Progenitor cell of endocrine pancreas (in vitro differentiated cells): ENCODE results near the gene KCNIP1. TPM values are rescaled to one million over a fixed set of nuclear protein-coding genes. Genes with fewer than 3 reads are reported as not detected.
A peak's percentile ranks its signal among the peaks of the same experiment; 100 is the strongest.

ENCODE experiments used
- DNase-seq: peaks from one replicate; pipeline ENCODE4 v3.0.0; 2021; ENCODE audit warnings: low spot score; ENCODE audit not compliant: unreplicated experiment
- H3K27ac Mint-ChIP-seq: 2 replicates; pipeline ENCODE4 v1.8.0; 2021; ENCODE audit warnings: mild to moderate bottlenecking, moderate library complexity, mixed read lengths
- H3K27me3 Mint-ChIP-seq: 2 replicates; pipeline ENCODE4 v1.8.0; 2021; ENCODE audit warnings: mixed read lengths
- H3K36me3 Mint-ChIP-seq: 2 replicates; pipeline ENCODE4 v1.8.0; 2022; ENCODE audit warnings: mixed read lengths; ENCODE audit not compliant: insufficient read depth
- H3K4me1 Mint-ChIP-seq: 2 replicates; pipeline ENCODE4 v1.8.0; 2021; ENCODE audit warnings: low read depth, mixed read lengths
- H3K4me3 Mint-ChIP-seq: 2 replicates; pipeline ENCODE4 v1.8.0; 2021; ENCODE audit warnings: low read depth, mild to moderate bottlenecking, moderate library complexity, mixed read lengths
- H3K9me3 Mint-ChIP-seq: 2 replicates; pipeline ENCODE4 v1.8.0; 2021; ENCODE audit warnings: low read depth, mixed read lengths
- CTCF ChIP-seq: fragments of 200-600 bp; sonication (generic); IDR thresholded peaks from one replicate; pipeline ENCODE4 v1.5.0; 2021; ENCODE audit warnings: antibody characterized with exemption, mild to moderate bottlenecking; ENCODE audit not compliant: unreplicated experiment
- total RNA-seq: library from RNA; stranded (reverse); gene quantifications from 2 replicates; pipeline ENCODE4 v1.2.1, GENCODE V29; 2021

The KCNIP1 gene
- total RNA-seq, 1 donor from 2014 or later, result 18.2 TPM

GRCh38 chr5:170737591-170737990 lies 233.8 kb downstream of the KCNIP1 start:
- Mint-ChIP-seq H3K27ac (no peak overlapping the region), H3K4me1 (no peaks in the 10 kb centered on the region), H3K4me3 (no peak overlapping the region), H3K27me3 (peaks cover 27% of the 10 kb centered on the region), H3K9me3 (peaks cover 10% of the 10 kb centered on the region), H3K36me3 (peaks cover 18% of the 10 kb centered on the region)
- no peak for TF ChIP-seq CTCF
- no peak for DNase-seq

- DNase-seq, result no peak
- H3K27me3 Mint-ChIP-seq, result peaks cover 30% of the 10 kb centered on the region
Observed at GRCh38 chr5:170738840-170739239, 235.0 kb downstream of the KCNIP1 start.

GRCh38 chr5:170739446-170739845 lies 235.6 kb downstream of the KCNIP1 start:
- Mint-ChIP-seq H3K9me3 (peaks cover 10% of the 10 kb centered on the region), H3K4me1 (no peaks in the 10 kb centered on the region), H3K36me3 (peaks cover 16% of the 10 kb centered on the region), H3K27me3 (peaks cover 36% of the 10 kb centered on the region), H3K27ac (no peak overlapping the region), H3K4me3 (no peak overlapping the region)
- DNase-seq, result no peak
- TF ChIP-seq CTCF, result no peak

More at GRCh38 chr5:170738840-170739239, 235.0 kb downstream of the KCNIP1 start:
- Mint-ChIP-seq H3K36me3 (peaks cover 16% of the 10 kb centered on the region), H3K4me1 (no peaks in the 10 kb centered on the region), H3K27ac (peak overlapping the region; percentile 10), H3K4me3 (no peak overlapping the region), H3K9me3 (peaks cover 10% of the 10 kb centered on the region)
- TF ChIP-seq CTCF, result no peak

- Mint-ChIP-seq H3K36me3 (peaks cover 7% of the 10 kb centered on the region), H3K9me3 (peaks cover 4% of the 10 kb centered on the region), H3K27me3 (peaks cover 37% of the 10 kb centered on the region), H3K27ac (no peak overlapping the region), H3K4me3 (no peak overlapping the region), H3K4me1 (peaks cover 1% of the 10 kb centered on the region)
- DNase-seq, result no peak
- no peak for TF ChIP-seq CTCF
Observed at GRCh38 chr5:170740551-170741205, 236.9 kb downstream of the KCNIP1 start.

- no peak overlapping the region for H3K4me3 Mint-ChIP-seq
- no peaks in the 10 kb centered on the region for H3K9me3 Mint-ChIP-seq
- peaks cover 37% of the 10 kb centered on the region for H3K27me3 Mint-ChIP-seq
- TF ChIP-seq CTCF, result no peak
- no peaks in the 10 kb centered on the region for H3K36me3 Mint-ChIP-seq
- peaks cover 4% of the 10 kb centered on the region for H3K4me1 Mint-ChIP-seq
- DNase-seq, result no peak
- H3K27ac Mint-ChIP-seq, result no peak overlapping the region
Observed at GRCh38 chr5:170741801-170742200, 238.0 kb downstream of the KCNIP1 start.
